Endothelial cell of umbilical vein (primary cell): ENCODE data around the gene POU2AF3. TPM values are rescaled to one million over a fixed set of nuclear protein-coding genes. Genes with fewer than 3 reads are reported as not detected.

ENCODE experiments used
- BruUV-seq: library from RNA; stranded (reverse); fragments of 400-500 nt; replicated peaks from 2 replicates; lab custom pipeline; 2021; lab: Mats Ljungman, UMichigan
- CTCF ChIA-PET: fragments of 300-600, 350-600 bp; sonication (Branson Sonifier 250); formaldehyde crosslinking; loops from one replicate; lab custom pipeline; 2021; ENCODE audit warnings: antibody characterized with exemption, inconsistent platforms; lab: Charles Lee
- POLR2A ChIA-PET: fragments of 300-600, 350-600 bp; sonication (Branson Sonifier 250); formaldehyde crosslinking; loops from one replicate; lab custom pipeline; 2021; ENCODE audit warnings: antibody characterized with exemption, inconsistent platforms; lab: Charles Lee
- DNase-seq: peaks from one replicate; pipeline ENCODE4 v3.0.0-alpha.2; 2011; ENCODE audit warnings: low read depth, low spot score
- FAIRE-seq: peaks from 2 replicates; lab custom pipeline; 2011; peaks lifted over from hg19 to GRCh38; lab: Jason Lieb, UNC
- H2AFZ ChIP-seq: 2 replicates; pipeline ENCODE4 v1.6.0; 2012; ENCODE audit warnings: low read depth, low read length, control low read depth, inconsistent platforms
- H3K27ac ChIP-seq: 2 replicates; pipeline ENCODE4 v1.5.1; 2011; ENCODE audit warnings: low read depth, mild to moderate bottlenecking, control low read depth, low read length, moderate library complexity; ENCODE audit not compliant: insufficient read depth
- H3K27me3 ChIP-seq, 2 experiments: 2 replicates each; pipeline versions ENCODE4 v1.6.0 to v1.6.1; 2011; ENCODE audit warnings: low read length in 2 of 2, mixed read lengths in 1 of 2; ENCODE audit not compliant: control insufficient read depth in 2 of 2, insufficient read depth in 2 of 2
- H3K36me3 ChIP-seq, 2 experiments: 2 replicates in 1 of 2; 3 replicates in 1 of 2; pipeline ENCODE4 v1.5.1; 2011; ENCODE audit warnings: low read length in 2 of 2, mild to moderate bottlenecking in 1 of 2, moderate library complexity in 1 of 2; ENCODE audit not compliant: control insufficient read depth in 2 of 2, insufficient read depth in 2 of 2; ENCODE audit errors: extremely low read depth in 1 of 2
- H3K4me1 ChIP-seq: 3 replicates; pipeline ENCODE4 v1.5.1; 2011; ENCODE audit warnings: mild to moderate bottlenecking, low read length; ENCODE audit not compliant: control insufficient read depth, insufficient read depth; ENCODE audit errors: extremely low read depth
- H3K4me2 ChIP-seq: 2 replicates; pipeline ENCODE4 v1.6.1; 2011; ENCODE audit warnings: low read length, control low read depth, mixed read lengths; ENCODE audit not compliant: insufficient read depth
- H3K4me3 ChIP-seq, 3 experiments: fragments of 200-600 bp in 1 of 3; sonication (generic), shearing (Covaris generic) in 1 of 3; replicated peaks in 1 of 3; 2 replicates each; pipeline ENCODE4 v1.5.1; 2011 to 2016; ENCODE audit warnings: control low read depth in 3 of 3, low read length in 3 of 3, mild to moderate bottlenecking in 2 of 3, inconsistent platforms in 1 of 3, low read depth in 1 of 3, moderate library complexity in 1 of 3; ENCODE audit not compliant: insufficient read depth in 1 of 3
- H3K79me2 ChIP-seq: 2 replicates; pipeline ENCODE4 v1.6.0; 2012; ENCODE audit warnings: low read length, inconsistent platforms; ENCODE audit not compliant: control insufficient read depth, insufficient read depth
- H3K9ac ChIP-seq: replicated peaks from 2 replicates; pipeline ENCODE3; 2011; ENCODE audit warnings: low read length, control low read depth; ENCODE audit not compliant: insufficient read depth; ENCODE audit errors: extremely low read depth
- H3K9me1 ChIP-seq: replicated peaks from 3 replicates; pipeline ENCODE4 v1.6.0; 2011; ENCODE audit warnings: mild to moderate bottlenecking, low read length; ENCODE audit not compliant: control insufficient read depth, insufficient read depth; ENCODE audit errors: extremely low read depth
- H3K9me3 ChIP-seq: replicated peaks from 2 replicates; pipeline ENCODE4 v1.5.1; 2012; ENCODE audit warnings: low read length, inconsistent platforms; ENCODE audit not compliant: control insufficient read depth, insufficient read depth
- H4K20me1 ChIP-seq: replicated peaks from 2 replicates; pipeline ENCODE3; 2011; ENCODE audit warnings: mild to moderate bottlenecking, low read length; ENCODE audit not compliant: control insufficient read depth, insufficient read depth; ENCODE audit errors: extremely low read depth
- CTCF ChIP-seq, 2 donors: IDR thresholded peaks; 1 replicate in 1 of 2; 2 replicates in 1 of 2; pipeline ENCODE4 v1.5.1; 2011; ENCODE audit warnings: low read length in 2 of 2, mild to moderate bottlenecking in 2 of 2, moderate library complexity in 2 of 2, control low read depth in 1 of 2, inconsistent platforms in 1 of 2, low read depth in 1 of 2; ENCODE audit not compliant: insufficient read depth in 1 of 2; ENCODE audit errors: extremely low read depth in 1 of 2
- FOS ChIP-seq: IDR thresholded peaks from 2 replicates; pipeline ENCODE4 v1.6.1; 2011; ENCODE audit warnings: mild to moderate bottlenecking, low read length, moderate library complexity, borderline replicate concordance; ENCODE audit not compliant: insufficient read depth
- GATA2 ChIP-seq: IDR thresholded peaks from 2 replicates; pipeline ENCODE4 v1.7.0; 2011; ENCODE audit warnings: low read depth, mild to moderate bottlenecking, moderate library complexity, mixed read lengths, low read length; ENCODE audit not compliant: insufficient read length, insufficient read depth
- JUN ChIP-seq: IDR thresholded peaks from 2 replicates; pipeline ENCODE4 v1.6.1; 2011; ENCODE audit warnings: borderline replicate concordance, low read depth; ENCODE audit not compliant: insufficient read length, insufficient read depth
- MYC ChIP-seq: IDR thresholded peaks from one replicate; pipeline ENCODE4 v1.6.1; 2011; ENCODE audit warnings: mild to moderate bottlenecking, low read depth, low read length
- POLR2A ChIP-seq: IDR thresholded peaks from 2 replicates; pipeline ENCODE4 v1.6.1; 2012; ENCODE audit warnings: low read depth, mild to moderate bottlenecking, control low read depth, low read length
- POLR2AphosphoS5 ChIP-seq: IDR thresholded peaks from 2 replicates; pipeline ENCODE4 v1.6.1; 2012; ENCODE audit warnings: low read depth, mild to moderate bottlenecking, control low read depth, low read length, moderate library complexity; ENCODE audit not compliant: insufficient read depth
- dilution Hi-C: fragments of 300-500 bp; cut with MboI; formaldehyde crosslinking; loops from one replicate; pipeline ENCODE4 v1.15.0; 2019; ENCODE audit warnings: low sequenced_read_pairs; ENCODE audit not compliant: extremely low pct_ligation_motif_present
- intact Hi-C: fragments of 100-400 bp; cut with micrococcal nuclease; formaldehyde crosslinking; loops from one replicate; pipeline ENCODE4 v1.10.0; 2022
- polyA plus RNA-seq, 4 experiments: library from polyadenylated mRNA; depleted of rRNA in 3 of 4; stranded (reverse) in 3 of 4; unstranded in 1 of 4; fragments of >200 nt; gene quantifications; 2 replicates each; pipeline versions ENCODE4 v1.2.1 to v1.2.3, GENCODE V29; 2011 to 2012; ENCODE audit warnings: missing spikeins in 1 of 4
- total RNA-seq: library from RNA; stranded (reverse); gene quantifications from 2 replicates; pipeline ENCODE4 v1.2.3, GENCODE V29; 2021
- TF ChIP-seq, protein P1 (sequence below): IDR thresholded peaks from 2 replicates; pipeline ENCODE4 v1.6.1; 2011; ENCODE audit not compliant: insufficient read depth, insufficient read length

The POU2AF3 gene
- total and polyA plus RNA-seq, 2 donors (not counting 3 experiments of a cell fraction or from before 2014, with no cell fraction given), result not detected

- FAIRE-seq, result no peak
- CTCF ChIA-PET, result interaction anchor here (0.9 to 4.8 kb wide), 5 partner anchors 9 to 163 kb away, joined by 3 to 93 read pairs (median 15); no protein-coding TSS in a partner anchor
- no peaks in the 10 kb centered on the region for H3K9me3 ChIP-seq
- dilution Hi-C loops (no loop called here), intact Hi-C loops (loop anchor here (1.0 kb wide), 3 partner anchors 139 to 162 kb away; no protein-coding TSS in a partner anchor)
- H3K79me2 ChIP-seq, result no peaks in the 10 kb centered on the region
- no peaks in the 10 kb centered on the region for H3K4me1 ChIP-seq
- H3K4me2 ChIP-seq, result no peak overlapping the region
- H3K9ac ChIP-seq, result no peak overlapping the region
- H2AFZ ChIP-seq, result no peak overlapping the region
- DNase-seq, result no peak
- TF ChIP-seq JUN, result no peak
- no peak for TF ChIP-seq CTCF (IDR thresholded peaks at IDR 0.05; ENCODE audit: extremely low read depth in 1 of 2, insufficient read depth in 1 of 2, low read depth in 1 of 2, low read length in 2 of 2)
- TF ChIP-seq MYC, result no peak
- TF ChIP-seq POLR2AphosphoS5, result no peak
- TF ChIP-seq POLR2A, result no peak
- TF ChIP-seq FOS, result no peak
- TF ChIP-seq GATA2, result no peak
- TF ChIP-seq, protein P1, sequence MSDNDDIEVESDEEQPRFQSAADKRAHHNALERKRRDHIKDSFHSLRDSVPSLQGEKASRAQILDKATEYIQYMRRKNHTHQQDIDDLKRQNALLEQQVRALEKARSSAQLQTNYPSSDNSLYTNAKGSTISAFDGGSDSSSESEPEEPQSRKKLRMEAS, result no peak
- no peaks in the 10 kb centered on the region for H4K20me1 ChIP-seq
- H3K27ac ChIP-seq, result no peak overlapping the region
- POLR2A ChIA-PET, result no interaction called here
- no TSS peak for BruUV-seq
- H3K27me3 ChIP-seq, result peaks cover 1 to 2% of the 10 kb centered on the region in 2 experiments
- no peaks in the 10 kb centered on the region for H3K36me3 ChIP-seq
- H3K4me3 ChIP-seq, result no peak overlapping the region
- no peaks in the 10 kb centered on the region for H3K9me1 ChIP-seq
These were observed 14.3 kb upstream of the POU2AF3 start for GRCh38 chr11:111283945-111284481.
